A549 (cell line): ENCODE measurements around the gene S100A13. TPM values are rescaled to one million over a fixed set of nuclear protein-coding genes. Genes with fewer than 3 reads are reported as not detected.
A peak's percentile ranks its signal among the peaks of the same experiment; 100 is the strongest.

Experiments
- ATAC-seq, 2 experiments: fragments of 200-7000 bp in 1 of 2; fragments of >200 bp in 1 of 2; cut with Nextera tagmentation in 1 of 2; cut with Tn5 transposase in 1 of 2; 3 replicates each; pipeline versions ENCODE4 v1.8.0 to v1.9.1; 2018 to 2020; ENCODE audit warnings: mild to moderate bottlenecking in 1 of 2, moderate library complexity in 1 of 2
- CTCF ChIA-PET: fragments of 300-600 bp; sonication (Branson Sonifier 250); formaldehyde crosslinking; extraction: SDS; loops from one replicate; lab custom pipeline; 2021; ENCODE audit warnings: antibody characterized with exemption, inconsistent platforms; lab: Yijun Ruan, JAX
- POLR2A ChIA-PET: fragments of 350-600 bp; formaldehyde crosslinking; extraction: SDS; loops from one replicate; lab custom pipeline; 2021; ENCODE audit warnings: antibody characterized with exemption, inconsistent platforms; lab: Yijun Ruan, JAX
- DNase-seq, 2 experiments: peaks; one replicate each; pipeline versions ENCODE4 v3.0.0 to v3.0.0-alpha.2; 2011 to 2016; ENCODE audit warnings: low read depth in 1 of 2, low spot score in 1 of 2
- FAIRE-seq: peaks from 2 replicates; lab custom pipeline; 2011; peaks lifted over from hg19 to GRCh38; lab: Jason Lieb, UNC
- H3K27ac ChIP-seq, 2 experiments: fragments of >200 bp; sonication (Bioruptor Twin); formaldehyde crosslinking; 3 replicates each; pipeline ENCODE4 v1.5.1; 2016 to 2017
- H3K4me1 ChIP-seq: fragments of >200 bp; sonication (Bioruptor Twin); formaldehyde crosslinking; 3 replicates; pipeline ENCODE4 v1.6.1; 2016
- H3K4me2 ChIP-seq: fragments of >200 bp; sonication (Bioruptor Twin); formaldehyde crosslinking; 3 replicates; pipeline ENCODE4 v1.6.1; 2016
- H3K4me3 ChIP-seq: fragments of >200 bp; sonication (Bioruptor Twin); formaldehyde crosslinking; 3 replicates; pipeline ENCODE4 v1.5.1; 2016
- H3K9me3 ChIP-seq: fragments of >200 bp; sonication (Bioruptor Twin); formaldehyde crosslinking; 3 replicates; pipeline ENCODE4 v1.6.1; 2016
- CTCF ChIP-seq: fragments of >200 bp; sonication (Bioruptor Twin); formaldehyde crosslinking; IDR thresholded peaks from 3 replicates; pipeline ENCODE4 v1.5.1; 2016
- EHF ChIP-seq: fragments of 250-450 bp; sonication (Bioruptor Pico); IDR thresholded peaks from 2 replicates; pipeline ENCODE4 v1.5.0; 2020; ENCODE audit warnings: mild to moderate bottlenecking
- EP300 ChIP-seq, 2 experiments: fragments of >200 bp; sonication (Bioruptor Twin); formaldehyde crosslinking; IDR thresholded peaks; 2 replicates in 1 of 2; 3 replicates in 1 of 2; pipeline ENCODE4 v1.6.1; 2016 to 2017
- FOSB ChIP-seq: fragments of 250-450 bp; sonication (Bioruptor Pico); IDR thresholded peaks from 2 replicates; pipeline ENCODE4 v1.5.0; 2020; ENCODE audit warnings: mild to moderate bottlenecking, moderate library complexity
- HMGXB4 ChIP-seq: fragments of 250-450 bp; sonication (Bioruptor Pico); IDR thresholded peaks from 2 replicates; pipeline ENCODE4 v1.5.0; 2021; ENCODE audit warnings: mild to moderate bottlenecking, moderate library complexity, borderline replicate concordance
- HOXA7 ChIP-seq: fragments of 250-450 bp; sonication (Bioruptor Pico); IDR thresholded peaks from 2 replicates; pipeline ENCODE4 v1.5.0; 2020; ENCODE audit warnings: mild to moderate bottlenecking, moderate library complexity
- HOXB13 ChIP-seq: fragments of 250-450 bp; sonication (Bioruptor Pico); IDR thresholded peaks from 2 replicates; pipeline ENCODE4 v1.5.0; 2020; ENCODE audit warnings: low read depth, mild to moderate bottlenecking, moderate library complexity
- JUN ChIP-seq, 2 experiments: fragments of >200 bp; sonication (Bioruptor Twin); formaldehyde crosslinking; IDR thresholded peaks; 2 replicates in 1 of 2; 3 replicates in 1 of 2; pipeline ENCODE4 v1.6.1; 2016 to 2017
- JUNB ChIP-seq: fragments of >200 bp; sonication (Bioruptor Twin); formaldehyde crosslinking; IDR thresholded peaks from 2 replicates; pipeline ENCODE4 v1.6.1; 2016
- KDM5A ChIP-seq: fragments of 200-600 bp; sonication (generic); IDR thresholded peaks from 2 replicates; pipeline ENCODE4 v1.6.1; 2016; ENCODE audit warnings: antibody characterized with exemption, mild to moderate bottlenecking
- MAFK ChIP-seq: fragments of 450-650 bp; IDR thresholded peaks from 2 replicates; pipeline ENCODE4 v1.6.1; 2014; ENCODE audit not compliant: partially characterized antibody
- MAX ChIP-seq: IDR thresholded peaks from 2 replicates; pipeline ENCODE4 v1.6.1; 2012
- MAZ ChIP-seq: fragments of 150-350 bp; IDR thresholded peaks from 2 replicates; pipeline ENCODE4 v1.6.1; 2014; ENCODE audit warnings: antibody characterized with exemption, low read depth, low read length, borderline replicate concordance
- PBX3 ChIP-seq: IDR thresholded peaks from 2 replicates; pipeline ENCODE4 v1.6.1; 2012
- POLR2AphosphoS2 ChIP-seq: conservative IDR thresholded peaks from 2 replicates; pipeline ENCODE4 v1.6.1; 2012; ENCODE audit warnings: low read length, improper control_type of control experiment, inconsistent platforms
- SREBF2 ChIP-seq: fragments of 450-650 bp; IDR thresholded peaks from 2 replicates; pipeline ENCODE4 v1.6.1; 2014; ENCODE audit warnings: mild to moderate bottlenecking, moderate library complexity
- TFCP2L1 ChIP-seq: fragments of 250-450 bp; sonication (Bioruptor Pico); IDR thresholded peaks from 2 replicates; pipeline ENCODE4 v1.5.0; 2021; ENCODE audit warnings: mild to moderate bottlenecking
- USF2 ChIP-seq: fragments of 450-650 bp; IDR thresholded peaks from 2 replicates; pipeline ENCODE4 v1.6.1; 2014; ENCODE audit warnings: antibody characterized with exemption
- ZNF302 ChIP-seq: fragments of 250-450 bp; sonication (Bioruptor Pico); IDR thresholded peaks from 2 replicates; pipeline ENCODE4 v1.9.0; 2021; ENCODE audit warnings: inconsistent platforms, mild to moderate bottlenecking, moderate library complexity
- WGBS: methylation state at CpG from one replicate; pipeline ENCODE4 v1.1.6; 2017; ENCODE audit errors: missing lambda C conversion rate; 5-methylcytosine and 5-hydroxymethylcytosine counted together
- polyA plus RNA-seq, 4 experiments: library from polyadenylated mRNA; depleted of rRNA in 3 of 4; stranded (reverse); fragments of >200 nt; fragmentation: RNase III in 1 of 4; extraction: RNeasy Plus Mini Kit Qiagen cat#74134 plus additional on column Dnase treatment in 1 of 4; gene quantifications; 2 replicates in 3 of 4; 3 replicates in 1 of 4; pipeline ENCODE4 v1.2.3, GENCODE V29; 2011 to 2017

Gene S100A13
- polyA plus RNA-seq, 2 of the 4 experiments (the other 2 are of a cell fraction) = 113 to 129 TPM

- TF ChIP-seq EP300 (IDR thresholded peaks at IDR 0.05) (no peak), MAZ (no peak), HMGXB4 (CRISPR knock-in tag) (no peak)
Measured at GRCh38 chr1:153649863-153650235, 22.5 kb upstream of the S100A13 start (continued).

GRCh38 chr1:153649137-153649862 lies 22.0 kb upstream of the S100A13 start:
- peak; percentile 51 to 55 for ATAC-seq
- WGBS = 59% methylated on average over 3 of the region's 3 CpGs
- ChIA-PET CTCF (interaction anchor here (0.6 to 6.3 kb wide), 11 partner anchors 10 to 298 kb away, joined by 3 to 35 read pairs (median 4); partner anchors contain the start of genes NPR1 and SNAPIN), POLR2A (interaction anchor here (0.6 to 1.6 kb wide), 4 partner anchors 15 to 81 kb away, joined by 3 to 11 read pairs (median 3); partner anchors contain the start of gene CHTOP)
- no peak for FAIRE-seq
- no peak overlapping the region for H3K4me2 ChIP-seq
- H3K27ac ChIP-seq = no peak overlapping the region
- H3K9me3 ChIP-seq = no peaks in the 10 kb centered on the region
- no peak for DNase-seq
- peaks cover 6% of the 10 kb centered on the region; the same call in 1 of the 3 replicates for H3K4me1 ChIP-seq
- no peak for TF ChIP-seq MAX
- TF ChIP-seq JUNB = no peak
- no peak overlapping the region for H3K4me3 ChIP-seq

- peaks cover 11% of the 10 kb centered on the region; the same call in 2 of the 3 replicates for H3K4me1 ChIP-seq
- no peaks in the 10 kb centered on the region for H3K9me3 ChIP-seq
- H3K4me3 ChIP-seq = no peak overlapping the region
- CTCF ChIA-PET = interaction anchor here (0.6 to 6.3 kb wide), 11 partner anchors 8 to 480 kb away, joined by 3 to 35 read pairs (median 4); partner anchors contain the start of genes CHTOP, S100A1 and S100A13
- 84% methylated on average over 10 of the region's 10 CpGs for WGBS
- 0 out of 2 replicates have a peak, but pooled peaks have one; percentile 38 for TF ChIP-seq FOSB (CRISPR knock-in tag)
- no peak for TF ChIP-seq JUN (IDR thresholded peaks at IDR 0.05)
- no peak for TF ChIP-seq MAX
- no peak overlapping the region for H3K4me2 ChIP-seq
- FAIRE-seq (no peak), ATAC-seq (peak in 1 of 2 experiments; percentile 38; a peak in 3 of 6 replicates), DNase-seq (no peak)
- no peak overlapping the region for H3K27ac ChIP-seq
- POLR2A ChIA-PET = interaction anchor here (0.8 to 1.6 kb wide), 7 partner anchors 8 to 76 kb away, joined by 3 to 11 read pairs (median 4); partner anchors contain the start of genes CHTOP, ILF2 and S100A13
Measured at GRCh38 chr1:153648000-153648643, 20.8 kb upstream of the S100A13 start.

GRCh38 chr1:153647346-153647714 lies 20.0 kb upstream of the S100A13 start:
- Histone ChIP-seq H3K9me3 (no peaks in the 10 kb centered on the region), H3K4me3 (no peak overlapping the region), H3K27ac (no peak overlapping the region), H3K4me2 (no peak overlapping the region), H3K4me1 (peaks cover 5% of the 10 kb centered on the region; the same call in 1 of the 3 replicates)
- DNase-seq = peak in 1 of 2 experiments; percentile 17
- POLR2A ChIA-PET = interaction anchor here (0.8 to 5.1 kb wide), 7 partner anchors 9 to 75 kb away, joined by 3 to 48 read pairs (median 4); partner anchors contain the start of genes CHTOP, ILF2 and S100A13
- FAIRE-seq = no peak
- WGBS = 72% methylated on average over 2 of the region's 2 CpGs
- CTCF ChIA-PET = interaction anchor here (1.0 to 6.3 kb wide), 8 partner anchors 9 to 138 kb away, joined by 3 to 35 read pairs (median 5); partner anchors contain the start of genes CHTOP, S100A1 and S100A13
- peak; percentile 19; a peak in 4 of 6 replicates for ATAC-seq
- TF ChIP-seq TFCP2L1 (CRISPR knock-in tag) = no peak
- no peak for TF ChIP-seq HOXA7 (CRISPR knock-in tag)
- TF ChIP-seq HOXB13 (CRISPR knock-in tag) = no peak
- no peak for TF ChIP-seq JUNB
- no peak for TF ChIP-seq CTCF
- no peak for TF ChIP-seq SREBF2
- no peak for TF ChIP-seq HMGXB4 (CRISPR knock-in tag)
- no peak for TF ChIP-seq PBX3
- TF ChIP-seq EHF (CRISPR knock-in tag) = no peak
- no peak for TF ChIP-seq KDM5A
- TF ChIP-seq USF2 = no peak
- TF ChIP-seq POLR2AphosphoS2 = peak; percentile 31; the same call in 1 of the 2 replicates
- TF ChIP-seq MAFK = no peak
- no peak for TF ChIP-seq ZNF302 (CRISPR knock-in tag)
